Measurements from ENCODE around the gene KCNJ10.

Gene KCNJ10

GRCh38 chr1:159974350-159974965 lies 95.5 kb downstream of the KCNJ10 start:
- no peak overlapping the region for H3K4me3 Mint-ChIP-seq
- no peak overlapping the region for H3K27ac Mint-ChIP-seq
- H3K9me3 Mint-ChIP-seq, result no peaks in the 10 kb centered on the region
- H3K36me3 Mint-ChIP-seq (ENCODE audit: low read depth), result no peaks in the 10 kb centered on the region
- H3K27me3 Mint-ChIP-seq, result peaks cover 13% of the 10 kb centered on the region
- H3K4me1 Mint-ChIP-seq (ENCODE audit: low read depth), result no peaks in the 10 kb centered on the region

GRCh38 chr1:159973350-159973940 lies 96.5 kb downstream of the KCNJ10 start:
- H3K4me1 Mint-ChIP-seq (ENCODE audit: low read depth), result no peaks in the 10 kb centered on the region
- peaks cover 12% of the 10 kb centered on the region for H3K27me3 Mint-ChIP-seq
- H3K27ac Mint-ChIP-seq, result no peak overlapping the region
- no peaks in the 10 kb centered on the region for H3K36me3 Mint-ChIP-seq (ENCODE audit: low read depth)
- H3K9me3 Mint-ChIP-seq, result no peaks in the 10 kb centered on the region
- H3K4me3 Mint-ChIP-seq, result no peak overlapping the region

- Mint-ChIP-seq H3K4me3 (no peak overlapping the region), H3K27ac (no peak overlapping the region), H3K27me3 (peaks cover 20% of the 10 kb centered on the region), H3K36me3 (ENCODE audit: low read depth) (no peaks in the 10 kb centered on the region), H3K4me1 (ENCODE audit: low read depth) (no peaks in the 10 kb centered on the region), H3K9me3 (no peaks in the 10 kb centered on the region)
These were observed 97.3 kb downstream of the KCNJ10 start for GRCh38 chr1:159972443-159973205.

- Mint-ChIP-seq H3K4me1 (ENCODE audit: low read depth) (no peaks in the 10 kb centered on the region), H3K4me3 (no peak overlapping the region)
These were observed 99.0 kb downstream of the KCNJ10 start for GRCh38 chr1:159970932-159971342.

GRCh38 chr1:159968901-159969300 lies 101.1 kb downstream of the KCNJ10 start:
- Mint-ChIP-seq H3K27me3 (peaks cover 40% of the 10 kb centered on the region), H3K9me3 (no peaks in the 10 kb centered on the region), H3K4me1 (ENCODE audit: low read depth) (no peaks in the 10 kb centered on the region), H3K4me3 (no peak overlapping the region), H3K27ac (no peak overlapping the region), H3K36me3 (ENCODE audit: low read depth) (no peaks in the 10 kb centered on the region)

More at GRCh38 chr1:159970932-159971342, 99.0 kb downstream of the KCNJ10 start:
- Mint-ChIP-seq H3K27me3 (peaks cover 33% of the 10 kb centered on the region), H3K9me3 (no peaks in the 10 kb centered on the region), H3K27ac (no peak overlapping the region), H3K36me3 (ENCODE audit: low read depth) (no peaks in the 10 kb centered on the region)

GRCh38 chr1:159965263-159965662 lies 104.7 kb downstream of the KCNJ10 start:
- Mint-ChIP-seq H3K27me3 (peaks cover 37% of the 10 kb centered on the region), H3K4me1 (ENCODE audit: low read depth) (no peaks in the 10 kb centered on the region), H3K27ac (no peak overlapping the region), H3K9me3 (no peaks in the 10 kb centered on the region), H3K4me3 (no peak overlapping the region), H3K36me3 (ENCODE audit: low read depth) (no peaks in the 10 kb centered on the region)

GRCh38 chr1:159964144-159964543 lies 105.8 kb downstream of the KCNJ10 start:
- peaks cover 43% of the 10 kb centered on the region for H3K27me3 Mint-ChIP-seq
- no peak overlapping the region for H3K27ac Mint-ChIP-seq
- no peak overlapping the region for H3K4me3 Mint-ChIP-seq
- no peaks in the 10 kb centered on the region for H3K36me3 Mint-ChIP-seq (ENCODE audit: low read depth)
- H3K9me3 Mint-ChIP-seq, result no peaks in the 10 kb centered on the region
- no peaks in the 10 kb centered on the region for H3K4me1 Mint-ChIP-seq (ENCODE audit: low read depth)

- Mint-ChIP-seq H3K36me3 (ENCODE audit: low read depth) (no peaks in the 10 kb centered on the region), H3K4me1 (ENCODE audit: low read depth) (no peaks in the 10 kb centered on the region), H3K27ac (no peak overlapping the region), H3K9me3 (no peaks in the 10 kb centered on the region), H3K4me3 (no peak overlapping the region), H3K27me3 (peaks cover 31% of the 10 kb centered on the region)
These were observed 107.8 kb downstream of the KCNJ10 start for GRCh38 chr1:159962176-159962575.

GRCh38 chr1:159961636-159962035 lies 108.3 kb downstream of the KCNJ10 start:
- Mint-ChIP-seq H3K36me3 (ENCODE audit: low read depth) (no peaks in the 10 kb centered on the region), H3K4me1 (ENCODE audit: low read depth) (no peaks in the 10 kb centered on the region), H3K27me3 (peaks cover 26% of the 10 kb centered on the region), H3K4me3 (no peak overlapping the region), H3K27ac (no peak overlapping the region), H3K9me3 (no peaks in the 10 kb centered on the region)

GRCh38 chr1:159960721-159961381 lies 109.1 kb downstream of the KCNJ10 start:
- Mint-ChIP-seq H3K36me3 (ENCODE audit: low read depth) (no peaks in the 10 kb centered on the region), H3K4me1 (ENCODE audit: low read depth) (no peaks in the 10 kb centered on the region), H3K9me3 (no peaks in the 10 kb centered on the region), H3K4me3 (no peak overlapping the region), H3K27me3 (peaks cover 22% of the 10 kb centered on the region), H3K27ac (no peak overlapping the region)

- H3K27ac Mint-ChIP-seq, result peak overlapping the region; percentile 51
- H3K9me3 Mint-ChIP-seq, result no peaks in the 10 kb centered on the region
- no peaks in the 10 kb centered on the region for H3K4me1 Mint-ChIP-seq (ENCODE audit: low read depth)
- no peak overlapping the region for H3K4me3 Mint-ChIP-seq
- peaks cover 17% of the 10 kb centered on the region for H3K27me3 Mint-ChIP-seq
- no peaks in the 10 kb centered on the region for H3K36me3 Mint-ChIP-seq (ENCODE audit: low read depth)
These were observed 110.5 kb downstream of the KCNJ10 start for GRCh38 chr1:159959451-159959850.

- H3K4me3 Mint-ChIP-seq, result no peak overlapping the region
- H3K9me3 Mint-ChIP-seq, result no peaks in the 10 kb centered on the region
- H3K36me3 Mint-ChIP-seq (ENCODE audit: low read depth), result no peaks in the 10 kb centered on the region
- H3K27me3 Mint-ChIP-seq, result peaks cover 21% of the 10 kb centered on the region
- no peaks in the 10 kb centered on the region for H3K4me1 Mint-ChIP-seq (ENCODE audit: low read depth)
- peak overlapping the region; percentile 51 for H3K27ac Mint-ChIP-seq
These were observed 111.1 kb downstream of the KCNJ10 start for GRCh38 chr1:159958719-159959380.

- no peak overlapping the region for H3K27ac Mint-ChIP-seq
These were observed 112.1 kb downstream of the KCNJ10 start for GRCh38 chr1:159957824-159958268.

GRCh38 chr1:159955456-159955855 lies 114.5 kb downstream of the KCNJ10 start:
- no peak overlapping the region for H3K4me3 Mint-ChIP-seq
- H3K27me3 Mint-ChIP-seq, result peaks cover 25% of the 10 kb centered on the region
- no peaks in the 10 kb centered on the region for H3K9me3 Mint-ChIP-seq
- H3K27ac Mint-ChIP-seq, result no peak overlapping the region
- H3K4me1 Mint-ChIP-seq (ENCODE audit: low read depth), result no peaks in the 10 kb centered on the region
- H3K36me3 Mint-ChIP-seq (ENCODE audit: low read depth), result no peaks in the 10 kb centered on the region

More at GRCh38 chr1:159957824-159958268, 112.1 kb downstream of the KCNJ10 start:
- Mint-ChIP-seq H3K36me3 (ENCODE audit: low read depth) (no peaks in the 10 kb centered on the region), H3K4me1 (ENCODE audit: low read depth) (no peaks in the 10 kb centered on the region), H3K9me3 (no peaks in the 10 kb centered on the region), H3K4me3 (no peak overlapping the region), H3K27me3 (peaks cover 21% of the 10 kb centered on the region)

All from stimulated activated naive CD8-positive, alpha-beta T cell treated with anti-CD3 and anti-CD28 coated beads, Interleukin-15, Interleukin-2, amounts not matched to agents 100 ng/mL and 50 ng/mL, for 24 hours (primary cell).